Left cardiac atrium (tissue), 4 donors: Measurements from ENCODE around the gene TAF11L10. TPM values are rescaled to one million over a fixed set of nuclear protein-coding genes. Genes with fewer than 3 reads are reported as not detected.
"Not testable (repeated sequence)": the region's sequence is repeated elsewhere in the genome, so short reads cannot be mapped to it uniquely, and the experiment has no call there.

Source experiments
- ATAC-seq, 2 donors: fragments of 200-7000 bp; cut with Tn5 transposase; one replicate each; pipeline ENCODE4 v1.9.1; 2020; ENCODE audit warnings: mild to moderate bottlenecking in 2 of 2, moderate library complexity in 2 of 2
- DNase-seq: peaks from one replicate; pipeline ENCODE4 v3.0.0-alpha.2; 2020
- intact Hi-C, 2 donors: fragments of 100-400 bp; cut with DNase I; formaldehyde crosslinking; loops; one replicate each; pipeline versions ENCODE4 v1.14.1 to v1.15.1; 2022 to 2023
- long read RNA-seq: library from polyadenylated mRNA; unstranded; transcript quantifications from one replicate; pipeline ENCODE4 v2.0.0, GENCODE V29; 2021
- total RNA-seq, 2 donors: library from RNA; stranded (reverse); fragmentation: NEBNext Ultra II Directional; extraction: Animal tissue kit (Norgen Biotek cat#: 25700); gene quantifications; one replicate each; pipeline ENCODE4 v1.2.1, GENCODE V29; 2021
- donor health status: DM: no; HTN: yes; CAD: no.
- donor health status: DM: no; HTN: yes; CAD: no; lungs with severe emphysema.
- donor health status: DM: yes; HTN: yes; CAD: no.
- donor health status: Dilated cardiomyopathy.

Gene TAF11L10
- total RNA-seq, result not detected
- long read RNA-seq, result 0 reads

- intact Hi-C loops, DNase-seq, ATAC-seq: not testable (repeated sequence)
Measured at GRCh38 chr5:17597728-17598127, at the start of gene TAF11L10. TAF11L10 (minus strand) TSS chr5:17597828.

- DNase-seq (no peak), ATAC-seq (no peak)
- intact Hi-C loops, result no loop called here
Measured at GRCh38 chr5:17634160-17634559, 36.5 kb upstream of the TAF11L10 start, which contains the start of gene TAF11L14. TAF11L14 (plus strand) TSS chr5:17634460.

GRCh38 chr5:17631788-17632187 is 34.2 kb upstream of the TAF11L10 start, which contains the start of gene TAF11L13:
TAF11L13 (plus strand) TSS chr5:17632088.
- intact Hi-C loops, DNase-seq, ATAC-seq: not testable (repeated sequence)

- DNase-seq, result no peak
- intact Hi-C loops, result no loop called here
- ATAC-seq, result no peak
Measured at GRCh38 chr5:17625686-17626085, 28.1 kb upstream of the TAF11L10 start.

- no peak for DNase-seq
- intact Hi-C loops, result no loop called here
- no peak for ATAC-seq
Measured at GRCh38 chr5:17620627-17621026, 23.0 kb upstream of the TAF11L10 start.

- intact Hi-C loops, result no loop called here
- no peak for ATAC-seq
- DNase-seq, result no peak
Measured at GRCh38 chr5:17619354-17619753, 21.7 kb upstream of the TAF11L10 start.

- DNase-seq (no peak), ATAC-seq (no peak)
- intact Hi-C loops, result no loop called here
Measured at GRCh38 chr5:17614872-17615605, 17.4 kb upstream of the TAF11L10 start.

GRCh38 chr5:17610092-17610491 is 12.5 kb upstream of the TAF11L10 start, which contains the start of gene TAF11L12:
TAF11L12 (plus strand) TSS chr5:17610392.
- ATAC-seq, DNase-seq, intact Hi-C loops: not testable (repeated sequence)

GRCh38 chr5:17607461-17607860 is 9.8 kb upstream of the TAF11L10 start:
- intact Hi-C loops, DNase-seq, ATAC-seq: not testable (repeated sequence)

- no peak for DNase-seq
- intact Hi-C loops, result no loop called here
- ATAC-seq, result no peak
Measured at GRCh38 chr5:17604951-17605350, 7.3 kb upstream of the TAF11L10 start.

- ATAC-seq, intact Hi-C loops, DNase-seq: not testable (repeated sequence)
Measured at GRCh38 chr5:17603880-17604279, 6.3 kb upstream of the TAF11L10 start, which contains the start of gene TAF11L11. TAF11L11 (plus strand) TSS chr5:17604183.

- DNase-seq, intact Hi-C loops, ATAC-seq: not testable (repeated sequence)
Measured at GRCh38 chr5:17594255-17594654, 3.4 kb downstream of the TAF11L10 start, which contains the start of gene TAF11L9. TAF11L9 (minus strand) TSS chr5:17594394.

- ATAC-seq, result not testable (repeated sequence)
Measured at GRCh38 chr5:17590860-17591259, 6.8 kb downstream of the TAF11L10 start, which contains the start of gene TAF11L8. TAF11L8 (minus strand) TSS chr5:17590960.

GRCh38 chr5:17585658-17586057 is 12.0 kb downstream of the TAF11L10 start, which contains the start of gene TAF11L7:
TAF11L7 (minus strand) TSS chr5:17585758.
- intact Hi-C loops, ATAC-seq, DNase-seq: not testable (repeated sequence)

More at GRCh38 chr5:17590860-17591259, 6.8 kb downstream of the TAF11L10 start, which contains the start of gene TAF11L8:
- intact Hi-C loops, DNase-seq: not testable (repeated sequence)

Other genes with a start within 250 kb of the TAF11L10 start
- gene TAF11L2, start 99.6 kb downstream of the TAF11L10 start, total RNA-seq, result not detected
- not detected for gene TAF11L3, start 79.5 kb downstream of the TAF11L10 start, total RNA-seq
- gene TAF11L4, start 76.0 kb downstream of the TAF11L10 start, total RNA-seq, result not detected
- not detected for gene TAF11L5, start 72.6 kb downstream of the TAF11L10 start, total RNA-seq
- not detected for gene TAF11L6, start 69.2 kb downstream of the TAF11L10 start, total RNA-seq
- gene TAF11L7, start 12.1 kb downstream of the TAF11L10 start, total RNA-seq, result not detected
- not detected for gene TAF11L8, start 6.9 kb downstream of the TAF11L10 start, total RNA-seq
- gene TAF11L9, start 3.4 kb downstream of the TAF11L10 start, total RNA-seq, result not detected
- gene TAF11L11, start 6.4 kb upstream of the TAF11L10 start, total RNA-seq, result not detected
- gene TAF11L12, start 12.6 kb upstream of the TAF11L10 start, total RNA-seq, result not detected
- gene TAF11L13, start 34.3 kb upstream of the TAF11L10 start, total RNA-seq, result not detected
- gene TAF11L14, start 36.6 kb upstream of the TAF11L10 start, total RNA-seq, result not detected